Heart right ventricle (tissue), 16 donors: Measurements from ENCODE around the gene CAMKV. TPM values are rescaled to one million over a fixed set of nuclear protein-coding genes. Genes with fewer than 3 reads are reported as not detected.

ENCODE experiments used
- ATAC-seq, 8 donors: fragments of 200-7000 bp; cut with Tn5 transposase; one replicate each; pipeline ENCODE4 v1.9.1; 2020; ENCODE audit warnings: mild to moderate bottlenecking in 8 of 8, moderate library complexity in 8 of 8, moderate number of reproducible peaks in 1 of 8
- DNase-seq, 2 donors: peaks; one replicate each; pipeline ENCODE4 v3.0.0-alpha.2; 2020
- H3K27ac ChIP-seq, 10 donors: fragments of 200-600 bp; sonication (generic) in 2 of 10; one replicate each; pipeline versions ENCODE4 v1.5.0 to v1.8.0; 2020 to 2022; ENCODE audit warnings: mild to moderate bottlenecking in 3 of 10
- H3K27me3 ChIP-seq, 7 donors: fragments of 200-600 bp; one replicate each; pipeline ENCODE4 v1.8.0; 2021 to 2022; ENCODE audit warnings: mild to moderate bottlenecking in 2 of 7
- H3K36me3 ChIP-seq, 9 donors: fragments of 200-600 bp; sonication (generic) in 1 of 9; one replicate each; pipeline versions ENCODE4 v1.5.0 to v1.8.0; 2020 to 2022; ENCODE audit warnings: mild to moderate bottlenecking in 2 of 9
- H3K4me1 ChIP-seq, 9 donors: fragments of 200-600 bp; sonication (generic) in 1 of 9; one replicate each; pipeline versions ENCODE4 v1.5.0 to v1.8.0; 2020 to 2022; ENCODE audit warnings: mild to moderate bottlenecking in 4 of 9
- H3K4me3 ChIP-seq, 10 donors: fragments of 200-600 bp; sonication (generic) in 2 of 10; one replicate each; pipeline versions ENCODE4 v1.5.0 to v1.8.0; 2020 to 2022; ENCODE audit warnings: mild to moderate bottlenecking in 7 of 10, moderate library complexity in 2 of 10
- H3K9me3 ChIP-seq, 11 donors: fragments of 200-600 bp in 10 of 11; sonication (generic) in 2 of 11; one replicate each; pipeline versions ENCODE4 v1.5.0 to v1.8.0; 2013 to 2022; ENCODE audit warnings: mild to moderate bottlenecking in 2 of 11, control low read depth in 1 of 11, moderate library complexity in 1 of 11
- CTCF ChIP-seq, 9 donors: fragments of 200-600 bp; sonication (generic) in 2 of 9; IDR thresholded peaks; one replicate each; pipeline versions ENCODE4 v1.5.0 to v1.8.0; 2021 to 2022; ENCODE audit warnings: antibody characterized with exemption in 9 of 9, mild to moderate bottlenecking in 5 of 9, moderate library complexity in 1 of 9
- WGBS, 2 donors: extraction: QIAGEN DNeasy Blood & Tissue Kit; methylation state at CpG; one replicate each; pipeline ENCODE4 v1.1.7; 2013; ENCODE audit warnings: inconsistent platforms in 1 of 2; 5-methylcytosine and 5-hydroxymethylcytosine counted together
- intact Hi-C, 10 donors: fragments of 100-400 bp; cut with DNase I; formaldehyde crosslinking; loops; one replicate each; pipeline versions ENCODE4 v1.11.1 to v1.14.2; 2022
- polyA plus RNA-seq, 2 donors: library from polyadenylated mRNA; stranded (reverse); fragments of 200-250 nt; gene quantifications; one replicate each; pipeline ENCODE4 v1.2.3, GENCODE V29; 2013
- total RNA-seq, 10 donors: library from RNA; stranded (reverse); fragmentation: NEBNext Ultra II Directional in 3 of 10; extraction: Animal tissue kit (Norgen Biotek cat#: 25700) in 3 of 10; gene quantifications; one replicate each; pipeline versions ENCODE4 v1.2.1 to v1.2.4, GENCODE V29; 2021 to 2023
- donor health status: Arrhythmogenic right ventricular cardiomyopathy.
- donor health status: ischemic (EF 13 %, LVEDD 7.1; RV severe dilation, severe dysfunction).
- donor health status: healthy with polysubstance abuse.
- donor health status: DM: no; HTN: yes; CAD: no.
- donor health status: DM: no; HTN: no; CAD: no.
- donor health status: ischemic (EF 25% LVEDD 6.9; RV normal size, moderate dysfunction).
- donor health status: ischemic (EF 25% LVEDD 5.7; RV mildly dilated, moderate dysfunction).
- donor health status: healthy.
- donor health status: DM: yes; HTN: yes; CAD: no.
- donor health status: Ischemic cardiomyopathy.
- donor health status: ischemic (EF 35%, LVEDD 5.7; RV mildly dilated, moderate dysfunction).
- donor health status: nonischemic (EF 11% LVEDD 7.7; RV severe dilation, severe dysfunction).
- donor health status: DM: yes; HTN: yes; CAD: no.
- donor health status: PGD.
- donor health status: ischemic (EF 29% LVEDD 5.4; RV normal size, mild dysfunction).
- donor health status: nonischemic (EF 23%, LVEDD 6.1; RV moderate dilation, normal function).

Gene CAMKV
- total and polyA plus RNA-seq, 12 donors, result not detected

- Histone ChIP-seq H3K9me3 (no peaks in the 10 kb centered on the region), H3K27ac (peak overlapping the region in 1 of 10 donors; percentile 11), H3K27me3 (no peaks in the 10 kb centered on the region), H3K4me1 (peaks cover 0 to 4% (median 0%) of the 10 kb centered on the region in 9 donors), H3K4me3 (no peak overlapping the region), H3K36me3 (peaks cover 0 to 52% (median 11%) of the 10 kb centered on the region in 9 donors)
- TF ChIP-seq CTCF (IDR thresholded peaks at IDR 0.05), result no peak
- WGBS, 2 donors, result 74 to 87% methylated on average over 4 of the region's 4 CpGs
- ATAC-seq (peak in 7 of 8 donors; percentile 17 to 79 (median 70)), DNase-seq (no peak)
- intact Hi-C loops, result loop anchor here in 1 of 10 donors (10.0 kb wide), 1 partner anchor 208 kb away; no protein-coding TSS in a partner anchor
Observed at GRCh38 chr3:49912881-49913281, 43.2 kb upstream of the CAMKV start.

GRCh38 chr3:49911611-49912010 is 41.9 kb upstream of the CAMKV start:
- Histone ChIP-seq H3K27me3 (no peaks in the 10 kb centered on the region), H3K27ac (no peak overlapping the region), H3K36me3 (peaks cover 0 to 52% (median 11%) of the 10 kb centered on the region in 9 donors), H3K4me3 (no peak overlapping the region), H3K4me1 (peaks cover 0 to 5% (median under 1%) of the 10 kb centered on the region in 9 donors), H3K9me3 (no peaks in the 10 kb centered on the region)
- TF ChIP-seq CTCF (IDR thresholded peaks at IDR 0.05), result no peak
- ATAC-seq (no peak), DNase-seq (no peak)
- intact Hi-C loops, result loop anchor here in 1 of 10 donors (10.0 kb wide), 1 partner anchor 207 kb away; no protein-coding TSS in a partner anchor
- 92 to 93% methylated on average over 15 of the region's 15 CpGs for WGBS, 2 donors

DNA sequence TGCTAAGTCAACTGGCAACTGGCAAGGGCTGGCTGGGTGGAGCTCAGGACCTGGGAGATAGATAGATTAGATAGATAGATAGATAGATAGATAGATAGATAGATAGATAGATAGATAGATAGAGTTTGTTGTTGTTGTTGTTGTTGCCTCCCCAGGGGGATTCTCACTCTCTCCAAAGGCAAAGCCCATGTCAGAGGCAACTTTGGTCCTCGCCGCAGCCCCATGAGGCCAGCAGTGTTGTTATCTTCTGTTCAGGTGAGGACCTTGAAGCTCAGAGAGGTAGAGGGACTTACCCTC is 41.4 kb upstream of the CAMKV start:
- Histone ChIP-seq H3K27ac (no peak overlapping the region), H3K27me3 (no peaks in the 10 kb centered on the region), H3K4me1 (peaks cover under 1 to 10% (median 6%) of the 10 kb centered on the region in 9 donors), H3K36me3 (peaks cover 0 to 52% (median 11%) of the 10 kb centered on the region in 9 donors), H3K9me3 (no peaks in the 10 kb centered on the region), H3K4me3 (no peak overlapping the region)
- 98 to 100% methylated on average over 2 of the region's 2 CpGs for WGBS, 2 donors
- intact Hi-C loops, result loop anchor here in 1 of 10 donors (10.0 kb wide), 1 partner anchor 206 kb away; no protein-coding TSS in a partner anchor
- no peak for TF ChIP-seq CTCF (IDR thresholded peaks at IDR 0.05)
- no peak for DNase-seq
- no peak for ATAC-seq

GRCh38 chr3:49910409-49911123 is 40.9 kb upstream of the CAMKV start:
- Histone ChIP-seq H3K4me1 (peaks cover 2 to 16% (median 11%) of the 10 kb centered on the region in 9 donors), H3K9me3 (no peaks in the 10 kb centered on the region), H3K4me3 (no peak overlapping the region), H3K36me3 (peaks cover 0 to 52% (median 11%) of the 10 kb centered on the region in 9 donors), H3K27me3 (no peaks in the 10 kb centered on the region), H3K27ac (no peak overlapping the region)
- intact Hi-C loops, result loop anchor here in 1 of 10 donors (10.0 kb wide), 1 partner anchor 206 kb away; no protein-coding TSS in a partner anchor
- WGBS, 2 donors, result 76 to 83% methylated on average over 48 of the region's 48 CpGs
- TF ChIP-seq CTCF (IDR thresholded peaks at IDR 0.05), result no peak
- DNase-seq, result no peak
- no peak for ATAC-seq
